GM19025 (cell line): ENCODE measurements around the gene MT1A.

Experiments
- ATAC-seq: cut with Tn5 transposase; IDR thresholded peaks from one replicate; pipeline ENCODE4 v1.9.1; 2021; ENCODE audit warnings: mild to moderate bottlenecking, low read depth, moderate library complexity; ENCODE audit not compliant: unreplicated experiment

The MT1A gene

DNA sequence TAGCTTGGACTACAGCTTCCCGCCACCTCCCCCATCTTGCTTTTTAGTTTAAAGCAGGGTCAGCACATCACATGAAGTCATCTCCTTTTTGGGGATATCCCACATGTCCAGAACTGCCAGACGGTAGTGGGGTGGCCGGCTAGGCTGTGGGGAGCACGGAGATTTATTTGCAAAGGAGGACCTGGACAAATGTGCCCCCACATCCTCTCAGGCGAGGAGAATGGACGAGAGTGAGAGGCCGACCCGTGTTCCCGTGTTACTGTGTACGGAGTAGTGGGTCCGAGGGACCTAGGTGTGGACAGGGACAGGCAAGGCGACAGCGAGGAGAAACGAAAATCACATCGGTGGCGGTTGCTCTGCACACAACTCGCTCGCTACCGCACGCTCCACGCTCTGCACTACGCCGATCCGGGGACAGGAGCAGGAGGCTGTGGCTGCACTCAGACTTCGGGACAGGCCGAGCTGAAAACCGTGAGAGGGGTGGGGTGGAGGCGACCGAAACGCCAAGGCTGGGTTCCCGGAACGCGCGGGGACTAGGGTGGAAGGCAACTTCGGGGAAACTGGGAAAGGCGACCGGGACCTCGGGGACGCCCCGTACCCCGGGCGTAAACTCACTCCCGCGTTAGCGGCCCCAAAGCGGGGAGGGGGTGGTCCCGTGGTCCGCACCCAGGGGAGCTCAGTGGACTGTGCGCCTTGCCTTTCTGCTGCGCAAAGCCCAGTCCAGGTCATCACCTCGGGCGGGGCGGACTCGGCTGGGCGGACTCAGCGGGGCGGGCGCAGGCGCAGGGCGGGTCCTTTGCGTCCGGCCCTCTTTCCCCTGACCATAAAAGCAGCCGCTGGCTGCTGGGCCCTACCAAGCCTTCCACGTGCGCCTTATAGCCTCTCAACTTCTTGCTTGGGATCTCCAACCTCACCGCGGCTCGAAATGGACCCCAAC, at the start of gene MT1A:
MT1A (plus strand) TSS at position 853 of the 937 bp plus-strand sequence; CDS start at position 926, 73 bp downstream.
- ATAC-seq = no peak

DNA sequence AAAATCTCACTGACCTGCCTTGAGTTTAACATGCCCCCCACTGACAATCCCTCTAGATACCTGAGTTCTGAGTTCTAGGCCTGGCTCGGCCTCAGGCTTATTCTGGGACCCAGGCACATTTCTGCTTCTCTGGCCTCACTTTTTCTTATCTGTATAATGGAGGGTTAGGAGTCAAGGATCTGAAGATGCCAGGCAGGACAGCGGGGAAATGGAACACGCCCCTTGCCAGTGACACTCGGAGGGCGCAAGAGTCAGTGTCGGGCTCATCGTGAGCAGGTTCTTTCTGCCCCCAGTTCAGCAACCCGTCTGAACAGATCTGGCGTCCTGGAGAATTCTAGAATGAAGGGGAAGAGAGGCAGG, 49.7 kb upstream of the MT1A start:
- ATAC-seq = no peak

DNA sequence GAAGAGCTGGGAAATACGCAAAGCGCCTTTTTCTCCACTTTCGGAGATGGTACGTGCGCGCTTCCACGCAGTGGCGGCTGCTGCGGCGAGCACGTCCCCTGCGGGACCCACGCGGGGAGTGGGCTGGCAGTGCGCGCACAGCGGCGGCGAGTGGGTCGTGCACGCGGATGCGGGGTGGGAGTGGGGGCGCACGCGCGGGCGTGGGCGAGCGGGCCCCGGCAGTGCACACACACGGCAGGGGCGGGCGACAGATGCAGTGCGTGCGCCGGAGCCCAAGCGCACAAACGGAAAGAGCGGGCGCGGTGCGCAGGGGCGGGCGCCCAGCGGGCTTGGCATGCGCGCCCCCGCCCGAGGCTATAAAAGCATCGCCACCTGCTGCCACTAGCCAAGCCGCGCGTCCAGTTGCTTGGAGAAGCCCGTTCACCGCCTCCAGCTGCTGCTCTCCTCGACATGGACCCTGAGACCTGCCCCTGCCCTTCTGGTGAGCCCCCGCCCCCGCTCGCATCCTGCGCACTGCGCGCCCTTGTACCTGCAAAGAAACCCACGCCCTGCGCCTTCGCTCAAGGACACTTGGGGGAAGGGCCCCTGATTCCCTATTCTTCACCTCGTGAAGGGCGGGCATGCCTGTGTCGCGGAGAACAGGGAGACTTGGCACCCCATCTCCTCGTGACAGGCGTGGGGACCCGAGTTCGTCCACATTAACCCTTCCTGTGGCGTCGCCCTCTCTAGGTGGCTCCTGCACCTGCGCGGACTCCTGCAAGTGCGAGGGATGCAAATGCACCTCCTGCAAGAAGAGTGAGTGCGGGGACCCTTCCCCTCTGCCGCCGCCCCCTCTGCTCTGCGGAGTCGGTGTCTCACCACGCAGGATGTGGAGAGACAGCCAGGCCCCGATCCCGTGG, 49.1 kb upstream of the MT1A start, which contains the start of gene MT3:
MT3 (plus strand) TSS at position 388 of the 899 bp plus-strand sequence; CDS start at position 451, 63 bp downstream.
- no peak for ATAC-seq

DNA sequence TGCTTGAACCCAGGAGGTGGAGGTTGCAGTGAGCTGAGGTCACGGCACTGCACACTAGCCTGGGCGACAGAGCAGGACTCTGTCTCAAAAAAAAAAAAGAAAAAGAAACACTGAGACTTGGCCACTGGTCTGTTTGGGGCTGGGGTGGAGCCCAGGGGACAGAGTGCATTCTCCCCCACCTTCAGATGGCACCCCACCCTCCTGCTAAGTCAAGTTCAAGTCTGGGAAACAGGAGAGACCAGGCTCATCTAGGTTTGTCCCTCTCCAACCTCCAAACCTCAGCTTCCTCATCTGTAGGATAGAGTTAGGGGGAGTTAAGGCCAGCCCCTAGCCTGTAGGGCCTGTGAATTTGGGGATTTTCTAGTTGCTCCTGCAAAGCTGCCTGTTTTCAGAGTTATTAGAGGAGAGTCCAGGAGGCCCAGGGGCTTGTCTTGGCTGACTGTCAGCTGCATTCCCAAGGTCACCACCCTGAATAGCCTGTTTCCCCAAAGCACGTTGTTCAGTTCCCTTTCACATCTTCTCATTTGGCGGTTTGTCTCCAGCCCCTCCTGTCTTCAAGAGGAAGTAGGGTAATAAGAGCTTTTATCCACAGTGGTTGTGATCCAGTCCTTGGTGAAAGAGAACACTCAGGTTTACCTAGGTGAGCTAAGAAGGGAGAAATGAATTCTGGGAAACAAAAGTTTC, 46.9 kb upstream of the MT1A start:
- ATAC-seq = no peak

DNA sequence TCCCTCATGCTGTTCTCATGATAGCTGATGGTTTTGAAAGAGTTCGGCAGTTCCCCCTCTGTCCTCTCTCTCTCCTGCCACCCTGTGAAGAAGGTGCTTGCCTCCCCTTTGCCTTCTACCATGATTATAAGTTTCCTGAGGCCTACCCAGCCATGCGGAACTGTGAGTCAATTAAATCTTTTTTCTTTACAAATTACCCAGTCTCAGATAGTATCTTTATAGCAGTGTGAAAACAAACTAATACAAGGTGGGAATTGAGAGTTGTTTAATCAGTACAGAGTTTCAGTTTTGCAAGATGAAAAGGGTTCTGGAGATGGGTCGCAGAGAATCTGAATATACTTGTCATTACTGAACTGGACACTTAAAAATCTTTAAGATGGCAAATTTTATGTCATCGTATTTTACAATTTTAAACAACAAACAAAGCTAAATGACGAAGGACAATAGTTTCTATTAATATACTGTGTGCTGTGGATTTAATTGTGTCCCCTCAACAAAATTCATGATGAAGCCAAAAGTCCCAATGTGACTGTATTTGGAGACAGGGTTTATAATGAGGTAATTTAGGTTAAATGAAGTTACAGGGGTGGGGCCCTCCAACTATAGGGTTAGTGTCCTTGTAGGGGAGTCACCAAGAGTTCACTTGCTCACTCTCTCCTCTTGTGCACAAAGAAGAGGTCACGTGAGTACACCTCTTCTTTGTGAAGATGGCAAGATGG, 44.7 kb upstream of the MT1A start:
- no peak for ATAC-seq

DNA sequence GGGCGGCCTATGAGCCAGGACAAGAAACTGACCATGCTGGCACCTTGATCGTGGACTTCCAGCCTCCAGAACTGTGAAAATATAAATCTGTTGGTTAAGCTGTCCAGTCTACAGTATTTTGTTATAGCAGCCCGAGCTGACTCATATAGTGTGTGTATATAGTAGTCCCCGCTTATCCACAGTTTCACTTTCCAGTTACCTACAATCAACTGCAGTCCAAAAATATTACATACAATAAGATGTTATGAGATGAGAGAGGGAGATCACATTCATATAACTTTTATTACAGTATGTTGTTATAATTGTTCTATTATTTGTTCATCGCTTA, 44.2 kb upstream of the MT1A start:
- no peak for ATAC-seq

DNA sequence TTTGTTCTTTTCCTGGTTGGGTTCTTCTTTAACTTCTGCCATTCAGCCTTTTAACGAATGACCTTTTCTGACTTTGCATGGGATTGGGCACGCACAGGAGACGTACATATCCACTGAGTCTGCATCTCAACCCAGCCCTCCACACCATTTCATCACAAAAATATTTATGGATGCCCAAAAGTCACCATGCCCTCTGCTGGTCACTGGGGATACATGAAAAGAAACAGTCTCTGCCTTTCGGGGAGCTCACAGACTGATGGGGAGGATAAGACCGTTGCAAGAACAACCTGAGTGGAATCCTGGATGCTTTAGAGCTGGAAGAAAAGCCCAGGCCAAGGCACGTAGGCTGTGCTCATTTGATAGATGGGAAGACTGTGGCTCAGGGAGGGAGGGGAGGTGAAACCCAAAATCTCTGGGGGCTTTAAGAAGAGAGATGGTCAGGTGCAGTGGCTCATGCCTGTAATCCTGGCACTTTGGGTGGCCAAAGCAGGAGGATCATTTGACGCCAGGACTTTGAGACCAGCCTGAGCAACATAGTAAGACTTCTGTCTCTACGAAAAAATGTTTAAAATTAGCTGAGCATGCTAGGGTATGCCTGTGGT, 38.0 kb upstream of the MT1A start:
- ATAC-seq = no peak

DNA sequence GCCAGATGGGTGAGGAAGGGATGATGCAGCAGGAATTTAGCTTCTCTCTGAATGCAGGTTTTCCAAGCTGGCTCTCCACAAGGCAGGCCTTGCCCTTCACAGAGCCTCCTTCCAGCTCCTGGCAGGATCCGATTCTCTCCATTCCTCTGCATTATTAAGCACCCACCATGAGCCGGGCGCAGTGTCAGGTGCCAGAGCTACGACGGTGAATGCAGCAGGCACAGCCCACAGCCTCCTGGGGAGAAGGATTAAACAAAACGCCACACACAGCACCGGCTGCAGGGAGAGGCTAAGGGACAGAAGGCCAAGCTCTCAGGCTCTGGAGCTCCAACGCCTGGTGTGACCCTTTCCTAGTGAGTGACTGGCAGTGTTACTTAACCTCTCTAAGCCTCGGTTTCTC, 37.1 kb upstream of the MT1A start:
- no peak for ATAC-seq

DNA sequence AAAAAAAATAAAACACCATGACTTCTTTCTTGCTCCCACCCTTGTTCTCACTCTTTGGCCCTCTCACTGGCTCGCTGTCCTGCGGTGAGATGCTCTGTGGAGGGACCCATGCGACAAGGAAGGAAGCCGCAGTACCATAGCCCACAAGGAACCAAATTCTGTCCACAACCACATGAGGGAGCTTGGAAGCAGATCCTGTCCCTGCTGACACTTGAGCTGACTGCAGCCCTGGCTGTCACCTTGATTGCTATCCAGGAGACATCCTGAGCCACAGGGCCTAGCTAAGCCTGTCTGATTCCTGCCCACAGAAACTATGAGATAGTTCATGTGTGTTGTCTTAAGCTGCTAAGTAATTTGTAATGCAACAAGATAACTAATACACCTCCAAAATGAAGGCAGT, 34.9 kb upstream of the MT1A start:
- ATAC-seq = no peak

DNA sequence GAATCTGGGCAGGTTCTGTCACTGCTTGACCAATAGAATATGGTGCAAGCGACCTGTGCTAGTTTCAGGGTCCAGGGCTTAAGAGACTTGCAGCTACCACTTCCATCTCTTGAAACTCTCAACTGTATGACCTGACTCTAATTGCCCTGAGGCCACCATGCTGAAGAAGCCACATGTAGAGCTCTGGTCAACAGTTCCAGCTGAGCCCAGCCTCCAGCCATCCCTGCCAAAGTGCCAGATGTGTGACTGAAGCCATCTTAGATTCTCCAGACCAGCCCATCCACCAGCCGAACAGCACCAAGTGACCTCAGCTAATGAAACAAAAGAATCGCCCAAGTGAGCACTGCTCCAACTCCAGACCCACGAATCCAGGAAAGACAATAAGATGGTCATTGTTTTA, 33.5 kb upstream of the MT1A start:
- ATAC-seq = no peak

DNA sequence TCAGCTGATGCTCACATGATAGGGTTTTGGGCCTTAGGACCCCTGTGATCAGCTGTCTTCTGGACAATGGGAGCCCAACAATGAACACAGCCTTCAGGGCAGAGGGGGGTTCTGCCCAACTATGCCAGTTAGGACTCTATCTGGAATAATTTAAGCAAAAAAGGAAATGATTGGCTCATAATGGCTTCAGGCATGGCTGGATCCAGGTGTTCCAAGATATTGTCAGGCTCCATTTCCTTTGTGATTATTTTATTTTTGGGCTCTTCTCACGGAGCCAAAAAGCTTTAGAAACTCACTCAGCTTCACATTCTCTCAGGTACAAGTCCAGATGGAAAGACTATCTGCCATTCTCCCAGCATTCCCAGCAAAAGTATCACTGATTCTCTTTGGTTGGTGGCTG, 33.0 kb upstream of the MT1A start:
- no peak for ATAC-seq

DNA sequence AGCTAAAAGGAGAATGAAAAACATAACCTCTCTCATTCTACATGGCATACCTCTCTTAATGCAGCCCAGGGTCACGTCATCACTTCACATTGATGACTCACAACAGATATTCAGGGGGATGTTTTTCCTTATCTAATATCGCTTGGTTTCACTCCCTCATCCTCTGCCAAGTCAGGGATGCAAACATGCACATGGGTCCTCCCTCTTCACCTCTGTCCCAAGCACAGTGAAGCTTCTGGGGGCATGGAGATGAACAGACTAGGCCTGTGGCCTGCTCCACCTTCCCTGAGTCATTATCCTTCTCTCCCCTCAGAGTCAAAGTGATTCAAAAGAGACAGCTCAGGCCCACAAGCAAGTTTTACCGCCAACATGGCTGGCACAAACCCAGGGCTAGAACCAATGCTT, 32.4 kb upstream of the MT1A start:
- no peak for ATAC-seq

DNA sequence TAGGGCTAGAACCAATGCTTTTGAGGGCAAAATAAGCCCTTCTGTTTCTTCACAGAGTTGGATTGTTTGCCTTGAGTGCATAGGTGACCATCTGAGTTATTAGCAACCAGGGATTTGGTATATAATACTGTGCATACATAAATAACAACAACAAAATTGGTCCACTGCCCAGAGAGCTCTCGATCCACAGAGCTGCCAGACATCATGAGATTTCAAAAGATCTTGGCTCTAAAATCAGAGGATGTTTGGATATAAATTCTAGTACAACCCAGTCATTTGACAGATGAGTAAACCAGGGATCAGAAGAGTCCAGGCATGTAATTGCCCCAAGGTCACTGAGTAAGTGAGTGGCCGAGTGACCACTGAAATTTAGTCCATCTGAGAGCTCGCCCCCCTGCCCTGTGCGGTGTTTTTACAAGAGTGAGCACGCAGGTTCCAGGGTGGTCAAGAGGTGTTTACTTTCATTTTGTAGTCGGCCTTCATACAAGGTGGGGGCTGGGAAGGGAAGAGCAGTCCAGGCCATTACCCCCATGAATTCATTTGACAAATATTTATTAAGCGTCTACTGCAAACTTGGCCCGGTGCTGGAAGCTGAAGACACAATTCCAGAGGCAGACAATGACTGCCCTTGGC, 31.9 kb upstream of the MT1A start:
- no peak for ATAC-seq

DNA sequence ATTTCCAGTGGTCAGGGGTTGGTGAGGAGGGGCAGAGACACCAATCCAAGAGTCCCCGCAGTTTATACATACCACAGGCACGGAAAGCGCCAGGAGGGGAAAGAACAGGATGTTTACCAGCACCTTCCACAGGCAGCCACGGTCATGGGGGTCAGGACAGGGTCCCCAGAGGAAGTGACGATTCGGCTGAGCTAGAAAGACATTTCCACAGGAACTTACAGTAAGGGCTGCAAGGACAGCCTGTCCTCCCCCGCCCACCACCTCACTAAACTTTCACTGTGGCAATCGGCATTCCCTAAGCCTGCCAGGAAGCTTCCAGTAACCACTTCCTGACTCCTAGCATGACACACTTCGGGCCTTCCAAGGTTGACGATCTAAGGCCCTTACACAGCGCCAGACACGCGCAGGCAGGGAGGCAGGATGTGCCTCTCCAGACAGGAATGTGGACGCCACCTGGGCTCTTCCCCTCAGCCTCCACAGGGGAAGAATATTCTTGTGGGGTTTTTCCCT, 31.3 kb upstream of the MT1A start:
- no peak for ATAC-seq

DNA sequence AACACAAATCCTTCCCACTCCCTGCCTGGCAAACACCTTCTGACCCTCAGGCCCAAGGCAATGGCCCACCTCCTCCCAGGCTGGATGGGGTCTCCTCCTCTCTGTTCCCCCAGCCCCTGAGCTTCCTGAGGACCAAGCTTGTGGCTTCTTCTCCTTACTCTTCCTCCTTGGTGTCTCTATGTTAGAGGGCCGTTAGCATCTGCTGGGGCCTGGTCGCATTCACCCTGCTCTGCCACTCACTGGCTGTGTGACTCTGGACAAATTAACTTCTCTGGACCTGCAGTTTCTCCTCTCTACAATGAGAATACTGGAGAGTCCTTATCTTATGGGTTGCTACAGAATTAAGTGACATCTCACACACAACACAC, 30.8 kb upstream of the MT1A start:
- ATAC-seq = no peak

DNA sequence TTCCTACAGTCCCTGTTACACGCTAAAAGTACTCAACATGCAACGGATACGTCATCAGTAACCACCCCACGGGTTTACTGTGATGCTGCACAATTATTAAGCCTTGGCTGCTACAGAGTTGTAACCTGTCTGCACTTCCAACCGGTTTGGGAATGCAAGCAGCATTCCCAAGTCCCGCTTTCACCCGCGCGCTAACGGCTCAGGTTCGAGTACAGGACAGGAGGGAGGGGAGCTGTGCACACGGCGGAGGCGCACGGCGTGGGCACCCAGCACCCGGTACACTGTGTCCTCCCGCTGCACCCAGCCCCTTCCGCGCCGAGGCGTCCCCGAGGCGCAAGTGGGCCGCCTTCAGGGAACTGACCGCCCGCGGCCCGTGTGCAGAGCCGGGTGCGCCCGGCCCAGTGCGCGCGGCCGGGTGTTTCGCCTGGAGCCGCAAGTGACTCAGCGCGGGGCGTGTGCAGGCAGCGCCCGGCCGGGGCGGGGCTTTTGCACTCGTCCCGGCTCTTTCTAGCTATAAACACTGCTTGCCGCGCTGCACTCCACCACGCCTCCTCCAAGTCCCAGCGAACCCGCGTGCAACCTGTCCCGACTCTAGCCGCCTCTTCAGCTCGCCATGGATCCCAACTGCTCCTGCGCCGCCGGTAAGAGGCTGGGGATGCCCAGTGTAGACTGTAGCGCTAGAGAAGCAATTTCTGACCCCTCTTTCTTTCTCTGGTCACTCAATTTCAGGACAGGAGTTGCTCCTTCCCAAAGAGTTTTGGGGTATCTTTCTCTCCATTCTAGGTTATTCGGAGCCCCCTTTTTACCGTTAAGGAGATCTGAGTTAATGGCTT, 30.2 kb upstream of the MT1A start, which contains the start of gene MT2A:
MT2A (plus strand) TSS at position 542 of the 833 bp plus-strand sequence; CDS start at position 614, 72 bp downstream.
- ATAC-seq = peak; percentile 93

DNA sequence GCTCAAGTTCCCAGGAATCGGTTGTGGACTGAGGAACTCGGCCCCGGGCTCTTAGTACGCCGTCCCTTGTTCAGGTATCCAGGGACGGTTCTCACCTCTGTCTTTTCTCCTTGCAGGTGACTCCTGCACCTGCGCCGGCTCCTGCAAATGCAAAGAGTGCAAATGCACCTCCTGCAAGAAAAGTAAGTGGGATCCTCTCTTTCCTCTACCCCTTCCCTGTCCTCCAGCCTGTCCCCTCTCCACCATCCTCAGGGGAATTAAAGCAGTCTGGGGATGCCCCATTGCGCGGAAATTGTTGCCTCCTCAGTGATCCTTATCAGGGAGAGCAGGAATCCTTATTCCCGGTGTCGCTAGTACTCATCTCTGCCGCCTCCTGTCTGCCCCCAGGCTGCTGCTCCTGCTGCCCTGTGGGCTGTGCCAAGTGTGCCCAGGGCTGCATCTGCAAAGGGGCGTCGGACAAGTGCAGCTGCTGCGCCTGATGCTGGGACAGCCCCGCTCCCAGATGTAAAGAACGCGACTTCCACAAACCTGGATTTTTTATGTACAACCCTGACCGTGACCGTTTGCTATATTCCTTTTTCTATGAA, 29.5 kb upstream of the MT1A start:
- no peak for ATAC-seq

DNA sequence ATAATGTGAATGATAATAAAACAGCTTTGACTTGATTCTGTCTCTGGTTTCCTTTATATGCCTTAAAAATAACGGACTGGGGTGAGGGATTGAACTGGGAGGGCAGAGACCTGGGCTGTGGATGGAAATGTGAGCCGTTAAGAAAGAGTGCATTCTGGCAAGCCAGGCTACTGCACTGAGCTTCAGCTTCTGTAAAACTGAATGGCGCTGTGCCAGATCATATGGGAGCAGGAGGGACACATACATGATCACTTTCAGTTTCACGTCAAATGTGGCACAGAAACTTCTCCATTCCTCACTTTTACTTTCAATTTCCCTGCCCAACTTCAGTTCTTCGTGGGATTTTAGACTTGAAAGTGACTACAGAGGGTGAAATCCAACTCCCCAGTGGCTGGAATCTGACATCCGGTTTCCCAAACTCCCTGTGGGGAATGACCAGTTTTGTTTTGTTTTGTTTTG, 29.0 kb upstream of the MT1A start:
- no peak for ATAC-seq
